ENCODE data around the gene CMKLR1.

- no peak for TF ChIP-seq CTCF (IDR thresholded peaks at IDR 0.05)
- TF ChIP-seq EZH2phosphoT487 (IDR thresholded peaks at IDR 0.05) = no peak
Measured at GRCh38 chr12:108260969-108261368, 78.1 kb downstream of the CMKLR1 start.

All from neural progenitor cell (in vitro differentiated cells).